IMR-90 (cell line): ENCODE measurements around the gene SOWAHC. TPM values are rescaled to one million over a fixed set of nuclear protein-coding genes. Genes with fewer than 3 reads are reported as not detected.
A peak's percentile ranks its signal among the peaks of the same experiment; 100 is the strongest.

Experiments
- ATAC-seq: fragments of 200-7000 bp; cut with Tn5 transposase; 2 replicates; pipeline ENCODE4 v1.9.1; 2020; ENCODE audit warnings: low read depth, mild to moderate bottlenecking, moderate library complexity
- BruUV-seq: library from RNA; stranded (reverse); fragments of 400-500 nt; replicated peaks from 2 replicates; lab custom pipeline; 2021; lab: Mats Ljungman, UMichigan
- CTCF ChIA-PET: fragments of 300-600 bp; formaldehyde crosslinking; extraction: SDS; loops from one replicate; lab custom pipeline; 2021; ENCODE audit warnings: antibody characterized with exemption; lab: Yijun Ruan, JAX
- POLR2A ChIA-PET: fragments of 300-600 bp; sonication (Branson Sonifier 250); formaldehyde crosslinking; loops from one replicate; lab custom pipeline; 2022; ENCODE audit warnings: antibody characterized with exemption; ENCODE audit not compliant: unreplicated experiment; lab: Charles Lee
- DNase-seq: peaks from one replicate; pipeline ENCODE4 v3.0.0; 2013
- H2AFZ ChIP-seq: replicated peaks from 2 replicates; pipeline ENCODE3; 2013; ENCODE audit warnings: low read length, mild to moderate bottlenecking; ENCODE audit not compliant: poor library complexity
- H2AK5ac ChIP-seq: 2 replicates; pipeline ENCODE4 v1.6.1; 2013; ENCODE audit warnings: low read depth, low read length, inconsistent platforms
- H2AK9ac ChIP-seq: replicated peaks from 2 replicates; pipeline ENCODE3; 2013; ENCODE audit warnings: mild to moderate bottlenecking, low read depth, low read length, moderate library complexity; ENCODE audit not compliant: poor library complexity
- H2BK120ac ChIP-seq: 2 replicates; pipeline ENCODE4 v1.6.1; 2013; ENCODE audit warnings: low read depth, low read length, inconsistent platforms
- H2BK15ac ChIP-seq: 3 replicates; pipeline ENCODE4 v1.6.1; 2013; ENCODE audit warnings: low read depth, low read length, inconsistent platforms
- H2BK20ac ChIP-seq: 2 replicates; pipeline ENCODE4 v1.6.1; 2013; ENCODE audit warnings: low read depth, mild to moderate bottlenecking, inconsistent platforms, low read length, moderate library complexity
- H2BK5ac ChIP-seq: 2 replicates; pipeline ENCODE4 v1.6.1; 2013; ENCODE audit warnings: mild to moderate bottlenecking, low read depth, low read length, inconsistent platforms; ENCODE audit not compliant: poor library complexity, severe bottlenecking
- H3K14ac ChIP-seq: replicated peaks from 2 replicates; pipeline ENCODE4 v1.6.1; 2013; ENCODE audit warnings: low read depth, low read length, inconsistent platforms
- H3K18ac ChIP-seq: 2 replicates; pipeline ENCODE4 v1.6.1; 2013; ENCODE audit warnings: low read depth, low read length, control low read depth
- H3K23ac ChIP-seq: 2 replicates; pipeline ENCODE4 v1.6.1; 2013; ENCODE audit warnings: low read depth, low read length, inconsistent platforms
- H3K27ac ChIP-seq: 2 replicates; pipeline ENCODE4 v1.5.1; 2013; ENCODE audit warnings: mild to moderate bottlenecking, control low read depth, low read length; ENCODE audit not compliant: insufficient read depth
- H3K27me3 ChIP-seq: 2 replicates; pipeline ENCODE4 v1.6.1; 2013; ENCODE audit warnings: low read length; ENCODE audit not compliant: control insufficient read depth, insufficient read depth
- H3K36me3 ChIP-seq: 2 replicates; pipeline ENCODE4 v1.6.1; 2013; ENCODE audit warnings: low read length, mixed read lengths; ENCODE audit not compliant: control insufficient read depth, insufficient read depth
- H3K4ac ChIP-seq: 2 replicates; pipeline ENCODE4 v1.6.1; 2013; ENCODE audit warnings: low read depth, low read length, inconsistent platforms
- H3K4me1 ChIP-seq: 2 replicates; pipeline ENCODE4 v1.6.1; 2013; ENCODE audit warnings: low read length, mixed read lengths; ENCODE audit not compliant: control insufficient read depth, insufficient read depth
- H3K4me2 ChIP-seq: 2 replicates; pipeline ENCODE4 v1.6.1; 2013; ENCODE audit warnings: low read depth, mild to moderate bottlenecking, control low read depth, low read length, moderate library complexity
- H3K4me3 ChIP-seq: 2 replicates; pipeline ENCODE4 v1.5.1; 2013; ENCODE audit warnings: low read depth, mild to moderate bottlenecking, control low read depth, low read length, moderate library complexity; ENCODE audit not compliant: insufficient read depth
- H3K56ac ChIP-seq: 2 replicates; pipeline ENCODE4 v1.6.1; 2013; ENCODE audit warnings: low read length, inconsistent platforms; ENCODE audit not compliant: insufficient read depth; ENCODE audit errors: extremely low read depth
- H3K79me1 ChIP-seq, 2 experiments: 2 replicates each; pipeline ENCODE4 v1.6.1; 2013; ENCODE audit warnings: low read length in 2 of 2, inconsistent platforms in 1 of 2, low read depth in 1 of 2
- H3K9ac ChIP-seq: 2 replicates; pipeline ENCODE4 v1.6.1; 2013; ENCODE audit warnings: low read depth, low read length, control low read depth
- H3K9me1 ChIP-seq: 2 replicates; pipeline ENCODE4 v1.6.1; 2013; ENCODE audit warnings: low read length, inconsistent platforms; ENCODE audit not compliant: insufficient read depth
- H3K9me3 ChIP-seq: 2 replicates; pipeline ENCODE4 v1.6.1; 2013; ENCODE audit warnings: low read length; ENCODE audit not compliant: control insufficient read depth, insufficient read depth
- H4K20me1 ChIP-seq: 2 replicates; pipeline ENCODE4 v1.6.1; 2013; ENCODE audit warnings: low read length, inconsistent platforms; ENCODE audit not compliant: insufficient read depth
- H4K5ac ChIP-seq: 2 replicates; pipeline ENCODE4 v1.6.1; 2013; ENCODE audit warnings: mild to moderate bottlenecking, low read depth, low read length, control low read depth
- H4K8ac ChIP-seq, 2 experiments: 2 replicates each; pipeline ENCODE4 v1.6.1; 2013; ENCODE audit warnings: low read depth in 2 of 2, low read length in 2 of 2, control low read depth in 1 of 2, inconsistent platforms in 1 of 2
- H4K91ac ChIP-seq: 2 replicates; pipeline ENCODE4 v1.6.1; 2013; ENCODE audit warnings: low read depth, low read length, inconsistent platforms; ENCODE audit not compliant: insufficient read depth
- BHLHE40 ChIP-seq: fragments of 150-350 bp; IDR thresholded peaks from 2 replicates; pipeline ENCODE4 v1.6.1; 2016; ENCODE audit warnings: mild to moderate bottlenecking, low read depth, low read length
- CEBPB ChIP-seq: IDR thresholded peaks from 2 replicates; pipeline ENCODE4 v1.6.1; 2012; ENCODE audit warnings: low read depth, low read length, improper control_type of control experiment
- CHD1 ChIP-seq: IDR thresholded peaks from 2 replicates; pipeline ENCODE4 v1.6.1; 2012; ENCODE audit warnings: low read depth, low read length, improper control_type of control experiment
- CTCF ChIP-seq: conservative IDR thresholded peaks from 2 replicates; pipeline ENCODE4 v1.5.1; 2012; ENCODE audit warnings: mild to moderate bottlenecking, low read depth, low read length, improper control_type of control experiment
- ELK1 ChIP-seq: fragments of 150-350 bp; IDR thresholded peaks from 2 replicates; pipeline ENCODE4 v1.6.1; 2016; ENCODE audit warnings: low read depth, mild to moderate bottlenecking, low read length, moderate library complexity, borderline replicate concordance
- FOS ChIP-seq: fragments of 150-350 bp; IDR thresholded peaks from 2 replicates; pipeline ENCODE4 v1.6.1; 2016; ENCODE audit warnings: low read depth, low read length
- MAFK ChIP-seq: IDR thresholded peaks from 2 replicates; pipeline ENCODE4 v1.6.1; 2012; ENCODE audit warnings: low read depth, low read length, improper control_type of control experiment
- MAZ ChIP-seq: IDR thresholded peaks from 2 replicates; pipeline ENCODE4 v1.6.1; 2012; ENCODE audit warnings: low read depth, mild to moderate bottlenecking, low read length, improper control_type of control experiment, moderate library complexity, borderline replicate concordance
- MXI1 ChIP-seq: IDR thresholded peaks from 2 replicates; pipeline ENCODE4 v1.6.1; 2012; ENCODE audit warnings: low read depth, mild to moderate bottlenecking, low read length, moderate library complexity, borderline replicate concordance
- NFE2L2 ChIP-seq: fragments of 150-350 bp; IDR thresholded peaks from 2 replicates; pipeline ENCODE4 v1.6.1; 2016; ENCODE audit warnings: low read depth, mild to moderate bottlenecking, low read length
- POLR2A ChIP-seq: IDR thresholded peaks from 2 replicates; pipeline ENCODE4 v1.6.1; 2012; ENCODE audit warnings: mild to moderate bottlenecking, low read depth, low read length
- RAD21 ChIP-seq: IDR thresholded peaks from 2 replicates; pipeline ENCODE4 v1.6.1; 2012; ENCODE audit warnings: low read length, improper control_type of control experiment
- USF2 ChIP-seq: fragments of 150-350 bp; IDR thresholded peaks from 2 replicates; pipeline ENCODE4 v1.6.1; 2017; ENCODE audit warnings: mild to moderate bottlenecking, antibody characterized with exemption, low read length, low read depth
- WGBS, 2 experiments: methylation state at CpG; one replicate each; pipeline versions ENCODE4 v1.1.5 to v1.1.7; 2013; ENCODE audit warnings: missing lambda C conversion rate in 2 of 2; ENCODE audit not compliant: insufficient read length in 1 of 2; ENCODE audit errors: extremely low coverage in 2 of 2; 5-methylcytosine and 5-hydroxymethylcytosine counted together
- dilution Hi-C: fragments of 300-500 bp; cut with HindIII; formaldehyde crosslinking; loops from one replicate; pipeline ENCODE4 v1.14.3; 2018; ENCODE audit warnings: low sequenced_read_pairs; ENCODE audit not compliant: unreplicated experiment
- in situ Hi-C: fragments of 300-500 bp; cut with MboI; formaldehyde crosslinking; loops from 3 replicates; pipeline ENCODE4 v1.14.3; 2019; ENCODE audit warnings: low sequenced_read_pairs, inconsistent platforms, mixed read lengths
- intact Hi-C: fragments of 100-400 bp; cut with micrococcal nuclease; formaldehyde crosslinking; loops from 2 replicates; pipeline ENCODE4 v1.10.0; 2022
- polyA plus RNA-seq, 3 experiments: library from polyadenylated mRNA; depleted of rRNA; stranded (reverse); fragments of >200 nt; gene quantifications; 2 replicates each; pipeline ENCODE4 v1.2.3, GENCODE V29; 2012; ENCODE audit warnings: low replicate concordance in 1 of 3
- total RNA-seq: library from RNA; depleted of rRNA; stranded (reverse); fragments of >200 nt; gene quantifications from 2 replicates; pipeline ENCODE4 v1.2.3, GENCODE V29; 2012

The SOWAHC gene
- total and polyA plus RNA-seq, 2 of the 4 experiments (the other 2 are of a cell fraction) = 3.2 to 4.8 TPM

GRCh38 chr2:109613081-109613921, 863 bp upstream of the SOWAHC start:
- ChIA-PET POLR2A (no interaction called here), CTCF (interaction anchor here (1.9 kb wide), 1 partner anchor 67 kb away, joined by 8 read pairs; no protein-coding TSS in a partner anchor)
- Histone ChIP-seq H4K5ac (peak overlapping the region; percentile 31), H3K4me3 (peak overlapping the region; percentile 96), H3K36me3 (no peaks in the 10 kb centered on the region), H3K4me2 (peak overlapping the region; percentile 99), H2AFZ (peak overlapping the region; percentile 91), H3K9me3 (no peaks in the 10 kb centered on the region), H2AK5ac (peak overlapping the region; percentile 66; the same call in 1 of the 2 replicates), H2AK9ac (peak overlapping the region; percentile 89), H3K9ac (peak overlapping the region; percentile 85), H3K23ac (peak overlapping the region; percentile 95), H2BK20ac (0 out of 2 replicates have a peak overlapping the region, but pooled peaks have one; percentile 14), H3K9me1 (peaks cover 7% of the 10 kb centered on the region; the same call in 1 of the 2 replicates), H4K20me1 (peaks cover 11% of the 10 kb centered on the region; the same call in 1 of the 2 replicates), H3K4ac (peak overlapping the region; percentile 92), H3K79me1 (peaks cover 2 to 44% of the 10 kb centered on the region in 2 experiments), H4K8ac (peak overlapping the region; percentile 21 to 76; a peak in 3 of 4 replicates), H3K14ac (peak overlapping the region; percentile 99), H4K91ac (peak overlapping the region; percentile 83), H3K56ac (peak overlapping the region; percentile 93), H3K18ac (peak overlapping the region; percentile 79), H2BK15ac (peak overlapping the region; percentile 80; the same call in 1 of the 3 replicates), H2BK120ac (peak overlapping the region; percentile 76), H2BK5ac (peak overlapping the region; percentile 91), H3K27ac (peak overlapping the region; percentile 87), H3K4me1 (peaks cover 18% of the 10 kb centered on the region), H3K27me3 (no peaks in the 10 kb centered on the region)
- dilution Hi-C loops (no loop called here), in situ Hi-C loops (loop anchor here (5.0 kb wide), 1 partner anchor 41 kb away; no protein-coding TSS in a partner anchor), intact Hi-C loops (loop anchor here (5.0 kb wide), 1 partner anchor 51 kb away; no protein-coding TSS in a partner anchor)
- ATAC-seq (peak; percentile 15), DNase-seq (peak; percentile 61)
- no TSS peak for BruUV-seq
- WGBS, 2 experiments = 0% methylated on average over 41 of the region's 82 CpGs; no CpG with 5 or more reads in 1 of the 2 experiments
- TF ChIP-seq CHD1 (0 out of 2 replicates have a peak, but pooled peaks have one; percentile 67), POLR2A (no peak; the same call in 1 of the 2 replicates), MXI1 (no peak), MAZ (no peak), USF2 (no peak), BHLHE40 (no peak), MAFK (no peak), FOS (no peak), NFE2L2 (no peak), RAD21 (0 out of 2 replicates have a peak, but pooled peaks have one; percentile 7), CEBPB (no peak), ELK1 (no peak), CTCF (no peak)
